GM23338 (cell line): ENCODE data around the gene GPC5. TPM values are rescaled to one million over a fixed set of nuclear protein-coding genes. Genes with fewer than 3 reads are reported as not detected.

ENCODE experiments used
- ATAC-seq: fragments of 200-7000 bp; cut with Tn5 transposase; 3 replicates; pipeline ENCODE4 v1.9.1; 2020
- DNase-seq: peaks from one replicate; pipeline ENCODE4 v3.0.0-alpha.2; 2015; ENCODE audit warnings: low spot score
- H2AFZ ChIP-seq: fragments of 200-600 bp; sonication (generic); 2 replicates; pipeline ENCODE4 v1.8.0; 2016; ENCODE audit warnings: antibody characterized with exemption, mild to moderate bottlenecking, moderate library complexity
- H3F3A ChIP-seq: fragments of 200-600 bp; sonication (generic); replicated peaks from 2 replicates; pipeline ENCODE4 v1.8.0; 2017; ENCODE audit warnings: antibody characterized with exemption, mixed run types, low read depth
- H3K27ac ChIP-seq: fragments of 200-600 bp; sonication (generic); 2 replicates; pipeline ENCODE4 v1.6.1; 2016; ENCODE audit warnings: low read depth
- H3K27me3 ChIP-seq: fragments of 200-600 bp; sonication (generic); 2 replicates; pipeline ENCODE4 v1.8.0; 2016; ENCODE audit warnings: mild to moderate bottlenecking, mixed run types, moderate library complexity; ENCODE audit not compliant: insufficient read depth
- H3K36me3 ChIP-seq: fragments of 200-600 bp; sonication (generic); 2 replicates; pipeline ENCODE4 v1.8.0; 2016; ENCODE audit warnings: mild to moderate bottlenecking; ENCODE audit not compliant: insufficient read depth
- H3K4me1 ChIP-seq: fragments of 200-600 bp; sonication (generic); 2 replicates; pipeline ENCODE4 v1.8.0; 2016; ENCODE audit warnings: mild to moderate bottlenecking, moderate library complexity; ENCODE audit not compliant: insufficient read depth
- H3K4me2 ChIP-seq: fragments of 200-600 bp; sonication (generic); 2 replicates; pipeline ENCODE4 v1.7.1; 2017; ENCODE audit warnings: mixed run types
- H3K4me3 ChIP-seq: fragments of 200-600 bp; sonication (generic); 2 replicates; pipeline ENCODE4 v1.6.1; 2016; ENCODE audit warnings: mixed run types
- H3K79me2 ChIP-seq: fragments of 200-600 bp; sonication (generic); replicated peaks from 2 replicates; pipeline ENCODE4 v1.8.0; 2017; ENCODE audit warnings: mild to moderate bottlenecking; ENCODE audit not compliant: insufficient read depth
- H3K9me2 ChIP-seq: fragments of 200-600 bp; sonication (generic); 2 replicates; pipeline ENCODE4 v1.8.0; 2017; ENCODE audit not compliant: insufficient read depth
- H4K20me1 ChIP-seq: fragments of 200-600 bp; sonication (generic); replicated peaks from 2 replicates; pipeline ENCODE4 v1.8.0; 2017; ENCODE audit warnings: mild to moderate bottlenecking; ENCODE audit not compliant: insufficient read depth
- H3K27ac Mint-ChIP-seq: 2 replicates; pipeline ENCODE4 v1.8.0; 2020; ENCODE audit warnings: inconsistent platforms, mild to moderate bottlenecking, moderate library complexity, mixed read lengths
- H3K27me3 Mint-ChIP-seq: 3 replicates; pipeline ENCODE4 v1.8.0; 2022; ENCODE audit warnings: low read depth, mild to moderate bottlenecking, moderate library complexity, mixed read lengths, inconsistent platforms; ENCODE audit not compliant: insufficient read depth, poor library complexity
- H3K36me3 Mint-ChIP-seq: 3 replicates; pipeline ENCODE4 v1.8.0; 2021; ENCODE audit warnings: low read depth, mild to moderate bottlenecking, inconsistent platforms, moderate library complexity, mixed read lengths
- H3K4me1 Mint-ChIP-seq: 3 replicates; pipeline ENCODE4 v1.8.0; 2020; ENCODE audit warnings: mild to moderate bottlenecking, inconsistent platforms, mixed read lengths
- H3K4me3 Mint-ChIP-seq: 3 replicates; pipeline ENCODE4 v1.8.0; 2021; ENCODE audit warnings: moderate library complexity, mild to moderate bottlenecking, inconsistent platforms, mixed read lengths
- H3K9me3 Mint-ChIP-seq: 3 replicates; pipeline ENCODE4 v1.8.0; 2020; ENCODE audit warnings: moderate library complexity, mild to moderate bottlenecking, inconsistent platforms, mixed read lengths
- CREB1 ChIP-seq: fragments of 250-450 bp; sonication (Bioruptor Pico); IDR thresholded peaks from 2 replicates; pipeline ENCODE4 v1.5.0; 2020; ENCODE audit warnings: low read depth, mild to moderate bottlenecking, moderate library complexity
- EZH2 ChIP-seq: fragments of 200-600 bp; sonication (generic); IDR thresholded peaks from one replicate; pipeline ENCODE4 v1.8.0; 2017; ENCODE audit warnings: antibody characterized with exemption, mild to moderate bottlenecking, low read depth; ENCODE audit not compliant: unreplicated experiment
- EZH2phosphoT487 ChIP-seq: fragments of 200-600 bp; sonication (generic); IDR thresholded peaks from one replicate; pipeline ENCODE4 v1.8.1; 2018; ENCODE audit warnings: antibody characterized with exemption; ENCODE audit not compliant: unreplicated experiment
- JUNB ChIP-seq: IDR thresholded peaks from one replicate; pipeline ENCODE4 v1.6.1; 2016; ENCODE audit warnings: antibody characterized with exemption; ENCODE audit not compliant: unreplicated experiment
- NANOG ChIP-seq: IDR thresholded peaks from 2 replicates; pipeline ENCODE4 v1.6.1; 2016; ENCODE audit warnings: antibody characterized with exemption, borderline replicate concordance
- POLR2AphosphoS5 ChIP-seq: IDR thresholded peaks from 2 replicates; pipeline ENCODE4 v1.6.1; 2016; ENCODE audit warnings: antibody characterized with exemption, low read depth
- STAT1 ChIP-seq: IDR thresholded peaks from one replicate; pipeline ENCODE4 v1.6.1; 2016; ENCODE audit warnings: antibody characterized with exemption; ENCODE audit not compliant: unreplicated experiment
- ZNF114 ChIP-seq: fragments of 250-450 bp; sonication (Bioruptor Pico); IDR thresholded peaks from 2 replicates; pipeline ENCODE4 v1.5.0; 2020; ENCODE audit warnings: mild to moderate bottlenecking, moderate library complexity
- ZNF331 ChIP-seq: fragments of 250-450 bp; sonication (Bioruptor Pico); IDR thresholded peaks from 2 replicates; pipeline ENCODE4 v1.5.0; 2020; ENCODE audit warnings: low read depth, mild to moderate bottlenecking, moderate library complexity
- polyA plus RNA-seq: library from polyadenylated mRNA; unstranded; fragments of >200 nt; fragmentation: Nextera tagmentation; extraction: Ambion mirVana; gene quantifications from 2 replicates; pipeline ENCODE4 v1.2.1, GENCODE V29; 2016
- total RNA-seq: library from RNA; depleted of rRNA; stranded (reverse); fragments of >200 nt; shearing (Covaris generic); gene quantifications from 2 replicates; pipeline ENCODE4 v1.2.3, GENCODE V29; 2014
- TF ChIP-seq, protein P1 (sequence below): IDR thresholded peaks from 2 replicates; pipeline ENCODE4 v1.6.1; 2016; ENCODE audit warnings: antibody characterized with exemption
- TF ChIP-seq, protein P2 (sequence below): IDR thresholded peaks from one replicate; pipeline ENCODE4 v1.6.1; 2018; ENCODE audit warnings: antibody characterized with exemption; ENCODE audit not compliant: unreplicated experiment
- TF ChIP-seq, protein P3 (sequence below): fragments of 250-450 bp; sonication (Bioruptor Pico); IDR thresholded peaks from 2 replicates; pipeline ENCODE4 v1.5.0; 2020; ENCODE audit warnings: mild to moderate bottlenecking, moderate library complexity
- TF ChIP-seq, protein P4 (sequence below), 2 experiments: fragments of 200-600 bp in 1 of 2; sonication (generic) in 1 of 2; conservative IDR thresholded peaks; 2 replicates each; pipeline versions ENCODE4 v1.5.1 to v1.6.1; 2016 to 2017; ENCODE audit warnings: antibody characterized with exemption in 2 of 2, low read depth in 2 of 2, mild to moderate bottlenecking in 2 of 2, moderate library complexity in 1 of 2

GPC5 gene
- total and polyA plus RNA-seq, 2 experiments from 2014 or later: 0.95 to 1.1 TPM

DNA sequence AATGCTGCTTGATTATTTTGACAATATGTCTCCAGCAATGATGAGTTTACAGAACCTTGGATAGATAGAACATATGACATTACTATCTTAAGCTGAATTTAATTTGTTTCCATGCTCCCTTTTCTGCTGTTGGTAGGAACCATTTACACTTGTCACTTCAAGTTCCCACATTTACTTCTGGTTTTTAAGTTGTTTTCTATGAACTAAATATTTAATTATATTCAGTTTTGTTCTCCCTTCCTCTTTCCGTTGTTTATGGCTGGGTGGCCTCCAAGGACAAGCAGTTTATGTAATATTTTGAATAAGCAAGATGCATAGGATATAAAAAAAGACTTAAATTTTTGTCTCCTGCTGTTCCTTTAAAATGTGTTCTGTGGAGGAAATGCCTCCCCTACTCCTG is 860.6 kb downstream of the GPC5 start:
- Mint-ChIP-seq H3K4me1 (peaks cover 10% of the 10 kb centered on the region), H3K27ac (no peak overlapping the region), H3K9me3 (no peaks in the 10 kb centered on the region), H3K27me3 (no peaks in the 10 kb centered on the region), H3K4me3 (no peak overlapping the region), H3K36me3 (no peaks in the 10 kb centered on the region)
- H3K4me2 ChIP-seq: no peak overlapping the region
- H3K4me3 ChIP-seq: no peak overlapping the region
- TF ChIP-seq ZNF331 (no peak), ZNF114 (no peak), POLR2AphosphoS5 (no peak), NANOG (no peak), EZH2phosphoT487 (no peak), STAT1 (no peak), JUNB (no peak), CREB1 (CRISPR knock-in tag) (no peak), EZH2 (no peak)
- TF ChIP-seq, protein P1, sequence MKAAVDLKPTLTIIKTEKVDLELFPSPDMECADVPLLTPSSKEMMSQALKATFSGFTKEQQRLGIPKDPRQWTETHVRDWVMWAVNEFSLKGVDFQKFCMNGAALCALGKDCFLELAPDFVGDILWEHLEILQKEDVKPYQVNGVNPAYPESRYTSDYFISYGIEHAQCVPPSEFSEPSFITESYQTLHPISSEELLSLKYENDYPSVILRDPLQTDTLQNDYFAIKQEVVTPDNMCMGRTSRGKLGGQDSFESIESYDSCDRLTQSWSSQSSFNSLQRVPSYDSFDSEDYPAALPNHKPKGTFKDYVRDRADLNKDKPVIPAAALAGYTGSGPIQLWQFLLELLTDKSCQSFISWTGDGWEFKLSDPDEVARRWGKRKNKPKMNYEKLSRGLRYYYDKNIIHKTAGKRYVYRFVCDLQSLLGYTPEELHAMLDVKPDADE: no peak
- TF ChIP-seq, protein P2, sequence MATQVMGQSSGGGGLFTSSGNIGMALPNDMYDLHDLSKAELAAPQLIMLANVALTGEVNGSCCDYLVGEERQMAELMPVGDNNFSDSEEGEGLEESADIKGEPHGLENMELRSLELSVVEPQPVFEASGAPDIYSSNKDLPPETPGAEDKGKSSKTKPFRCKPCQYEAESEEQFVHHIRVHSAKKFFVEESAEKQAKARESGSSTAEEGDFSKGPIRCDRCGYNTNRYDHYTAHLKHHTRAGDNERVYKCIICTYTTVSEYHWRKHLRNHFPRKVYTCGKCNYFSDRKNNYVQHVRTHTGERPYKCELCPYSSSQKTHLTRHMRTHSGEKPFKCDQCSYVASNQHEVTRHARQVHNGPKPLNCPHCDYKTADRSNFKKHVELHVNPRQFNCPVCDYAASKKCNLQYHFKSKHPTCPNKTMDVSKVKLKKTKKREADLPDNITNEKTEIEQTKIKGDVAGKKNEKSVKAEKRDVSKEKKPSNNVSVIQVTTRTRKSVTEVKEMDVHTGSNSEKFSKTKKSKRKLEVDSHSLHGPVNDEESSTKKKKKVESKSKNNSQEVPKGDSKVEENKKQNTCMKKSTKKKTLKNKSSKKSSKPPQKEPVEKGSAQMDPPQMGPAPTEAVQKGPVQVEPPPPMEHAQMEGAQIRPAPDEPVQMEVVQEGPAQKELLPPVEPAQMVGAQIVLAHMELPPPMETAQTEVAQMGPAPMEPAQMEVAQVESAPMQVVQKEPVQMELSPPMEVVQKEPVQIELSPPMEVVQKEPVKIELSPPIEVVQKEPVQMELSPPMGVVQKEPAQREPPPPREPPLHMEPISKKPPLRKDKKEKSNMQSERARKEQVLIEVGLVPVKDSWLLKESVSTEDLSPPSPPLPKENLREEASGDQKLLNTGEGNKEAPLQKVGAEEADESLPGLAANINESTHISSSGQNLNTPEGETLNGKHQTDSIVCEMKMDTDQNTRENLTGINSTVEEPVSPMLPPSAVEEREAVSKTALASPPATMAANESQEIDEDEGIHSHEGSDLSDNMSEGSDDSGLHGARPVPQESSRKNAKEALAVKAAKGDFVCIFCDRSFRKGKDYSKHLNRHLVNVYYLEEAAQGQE: no peak
- TF ChIP-seq, protein P3, sequence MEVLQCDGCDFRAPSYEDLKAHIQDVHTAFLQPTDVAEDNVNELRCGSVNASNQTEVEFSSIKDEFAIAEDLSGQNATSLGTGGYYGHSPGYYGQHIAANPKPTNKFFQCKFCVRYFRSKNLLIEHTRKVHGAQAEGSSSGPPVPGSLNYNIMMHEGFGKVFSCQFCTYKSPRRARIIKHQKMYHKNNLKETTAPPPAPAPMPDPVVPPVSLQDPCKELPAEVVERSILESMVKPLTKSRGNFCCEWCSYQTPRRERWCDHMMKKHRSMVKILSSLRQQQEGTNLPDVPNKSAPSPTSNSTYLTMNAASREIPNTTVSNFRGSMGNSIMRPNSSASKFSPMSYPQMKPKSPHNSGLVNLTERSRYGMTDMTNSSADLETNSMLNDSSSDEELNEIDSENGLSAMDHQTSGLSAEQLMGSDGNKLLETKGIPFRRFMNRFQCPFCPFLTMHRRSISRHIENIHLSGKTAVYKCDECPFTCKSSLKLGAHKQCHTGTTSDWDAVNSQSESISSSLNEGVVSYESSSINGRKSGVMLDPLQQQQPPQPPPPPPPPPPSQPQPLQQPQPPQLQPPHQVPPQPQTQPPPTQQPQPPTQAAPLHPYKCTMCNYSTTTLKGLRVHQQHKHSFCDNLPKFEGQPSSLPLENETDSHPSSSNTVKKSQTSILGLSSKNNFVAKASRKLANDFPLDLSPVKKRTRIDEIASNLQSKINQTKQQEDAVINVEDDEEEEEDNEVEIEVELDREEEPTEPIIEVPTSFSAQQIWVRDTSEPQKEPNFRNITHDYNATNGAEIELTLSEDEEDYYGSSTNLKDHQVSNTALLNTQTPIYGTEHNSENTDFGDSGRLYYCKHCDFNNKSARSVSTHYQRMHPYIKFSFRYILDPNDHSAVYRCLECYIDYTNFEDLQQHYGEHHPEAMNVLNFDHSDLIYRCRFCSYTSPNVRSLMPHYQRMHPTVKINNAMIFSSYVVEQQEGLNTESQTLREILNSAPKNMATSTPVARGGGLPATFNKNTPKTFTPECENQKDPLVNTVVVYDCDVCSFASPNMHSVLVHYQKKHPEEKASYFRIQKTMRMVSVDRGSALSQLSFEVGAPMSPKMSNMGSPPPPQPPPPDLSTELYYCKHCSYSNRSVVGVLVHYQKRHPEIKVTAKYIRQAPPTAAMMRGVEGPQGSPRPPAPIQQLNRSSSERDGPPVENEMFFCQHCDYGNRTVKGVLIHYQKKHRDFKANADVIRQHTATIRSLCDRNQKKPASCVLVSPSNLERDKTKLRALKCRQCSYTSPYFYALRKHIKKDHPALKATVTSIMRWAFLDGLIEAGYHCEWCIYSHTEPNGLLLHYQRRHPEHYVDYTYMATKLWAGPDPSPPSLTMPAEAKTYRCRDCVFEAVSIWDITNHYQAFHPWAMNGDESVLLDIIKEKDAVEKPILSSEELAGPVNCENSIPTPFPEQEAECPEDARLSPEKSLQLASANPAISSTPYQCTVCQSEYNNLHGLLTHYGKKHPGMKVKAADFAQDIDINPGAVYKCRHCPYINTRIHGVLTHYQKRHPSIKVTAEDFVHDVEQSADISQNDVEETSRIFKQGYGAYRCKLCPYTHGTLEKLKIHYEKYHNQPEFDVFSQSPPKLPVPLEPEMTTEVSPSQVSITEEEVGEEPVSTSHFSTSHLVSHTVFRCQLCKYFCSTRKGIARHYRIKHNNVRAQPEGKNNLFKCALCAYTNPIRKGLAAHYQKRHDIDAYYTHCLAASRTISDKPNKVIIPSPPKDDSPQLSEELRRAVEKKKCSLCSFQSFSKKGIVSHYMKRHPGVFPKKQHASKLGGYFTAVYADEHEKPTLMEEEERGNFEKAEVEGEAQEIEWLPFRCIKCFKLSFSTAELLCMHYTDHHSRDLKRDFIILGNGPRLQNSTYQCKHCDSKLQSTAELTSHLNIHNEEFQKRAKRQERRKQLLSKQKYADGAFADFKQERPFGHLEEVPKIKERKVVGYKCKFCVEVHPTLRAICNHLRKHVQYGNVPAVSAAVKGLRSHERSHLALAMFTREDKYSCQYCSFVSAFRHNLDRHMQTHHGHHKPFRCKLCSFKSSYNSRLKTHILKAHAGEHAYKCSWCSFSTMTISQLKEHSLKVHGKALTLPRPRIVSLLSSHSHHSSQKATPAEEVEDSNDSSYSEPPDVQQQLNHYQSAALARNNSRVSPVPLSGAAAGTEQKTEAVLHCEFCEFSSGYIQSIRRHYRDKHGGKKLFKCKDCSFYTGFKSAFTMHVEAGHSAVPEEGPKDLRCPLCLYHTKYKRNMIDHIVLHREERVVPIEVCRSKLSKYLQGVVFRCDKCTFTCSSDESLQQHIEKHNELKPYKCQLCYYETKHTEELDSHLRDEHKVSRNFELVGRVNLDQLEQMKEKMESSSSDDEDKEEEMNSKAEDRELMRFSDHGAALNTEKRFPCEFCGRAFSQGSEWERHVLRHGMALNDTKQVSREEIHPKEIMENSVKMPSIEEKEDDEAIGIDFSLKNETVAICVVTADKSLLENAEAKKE (CRISPR knock-in tag): no peak
- TF ChIP-seq, protein P4, sequence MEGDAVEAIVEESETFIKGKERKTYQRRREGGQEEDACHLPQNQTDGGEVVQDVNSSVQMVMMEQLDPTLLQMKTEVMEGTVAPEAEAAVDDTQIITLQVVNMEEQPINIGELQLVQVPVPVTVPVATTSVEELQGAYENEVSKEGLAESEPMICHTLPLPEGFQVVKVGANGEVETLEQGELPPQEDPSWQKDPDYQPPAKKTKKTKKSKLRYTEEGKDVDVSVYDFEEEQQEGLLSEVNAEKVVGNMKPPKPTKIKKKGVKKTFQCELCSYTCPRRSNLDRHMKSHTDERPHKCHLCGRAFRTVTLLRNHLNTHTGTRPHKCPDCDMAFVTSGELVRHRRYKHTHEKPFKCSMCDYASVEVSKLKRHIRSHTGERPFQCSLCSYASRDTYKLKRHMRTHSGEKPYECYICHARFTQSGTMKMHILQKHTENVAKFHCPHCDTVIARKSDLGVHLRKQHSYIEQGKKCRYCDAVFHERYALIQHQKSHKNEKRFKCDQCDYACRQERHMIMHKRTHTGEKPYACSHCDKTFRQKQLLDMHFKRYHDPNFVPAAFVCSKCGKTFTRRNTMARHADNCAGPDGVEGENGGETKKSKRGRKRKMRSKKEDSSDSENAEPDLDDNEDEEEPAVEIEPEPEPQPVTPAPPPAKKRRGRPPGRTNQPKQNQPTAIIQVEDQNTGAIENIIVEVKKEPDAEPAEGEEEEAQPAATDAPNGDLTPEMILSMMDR (conservative IDR thresholded peaks at IDR 0.05; ENCODE audit: low read depth in 2 of 2): no peak
- H3K27me3 ChIP-seq: no peaks in the 10 kb centered on the region
- no peaks in the 10 kb centered on the region for H4K20me1 ChIP-seq
- no peak overlapping the region for H3K27ac ChIP-seq
- ATAC-seq (no peak), DNase-seq (no peak)
- no peaks in the 10 kb centered on the region for H3K36me3 ChIP-seq
- H3K9me2 ChIP-seq: no peaks in the 10 kb centered on the region
- no peak overlapping the region for H2AFZ ChIP-seq
- H3K4me1 ChIP-seq: no peaks in the 10 kb centered on the region
- H3F3A ChIP-seq: no peaks in the 10 kb centered on the region
- no peaks in the 10 kb centered on the region for H3K79me2 ChIP-seq
